Gastroesophageal sphincter (tissue), 4 donors: ENCODE data around the gene DNAH10. TPM values are rescaled to one million over a fixed set of nuclear protein-coding genes. Genes with fewer than 3 reads are reported as not detected.

Source experiments
- ATAC-seq: fragments of 150-250 bp; one replicate; pipeline ENCODE4 v1.9.1; 2016; ENCODE audit warnings: mild to moderate bottlenecking, moderate library complexity
- H3K27ac ChIP-seq, 4 donors: fragments of 200-600 bp; sonication (generic) in 3 of 4; 1 replicate in 3 of 4; 2 replicates in 1 of 4; pipeline ENCODE4 v1.5.1; 2016 to 2019
- H3K27me3 ChIP-seq: fragments of 200-600 bp; sonication (generic); one replicate; pipeline ENCODE4 v1.5.1; 2019
- H3K36me3 ChIP-seq, 2 donors: fragments of 200-600 bp; sonication (generic); one replicate each; pipeline ENCODE4 v1.5.1; 2019; ENCODE audit warnings: control low read depth in 1 of 2
- H3K4me1 ChIP-seq, 3 donors: fragments of 200-600 bp; sonication (generic); 1 replicate in 2 of 3; 2 replicates in 1 of 3; pipeline ENCODE4 v1.5.1; 2016 to 2019; ENCODE audit warnings: control low read depth in 2 of 3
- H3K4me3 ChIP-seq, 2 donors: fragments of 200-600 bp; sonication (generic); one replicate each; pipeline ENCODE4 v1.5.1; 2019; ENCODE audit warnings: mild to moderate bottlenecking in 1 of 2, moderate library complexity in 1 of 2
- H3K9me3 ChIP-seq, 3 donors: fragments of 200-600 bp; sonication (generic); one replicate each; pipeline ENCODE4 v1.5.1; 2017 to 2019; ENCODE audit warnings: control low read depth in 2 of 3
- CTCF ChIP-seq, 4 experiments: fragments of 200-600 bp in 2 of 4; fragments of 450-650 bp in 2 of 4; sonication (generic) in 1 of 4; IDR thresholded peaks; one replicate each; pipeline ENCODE4 v1.5.1; 2017 to 2019; ENCODE audit warnings: antibody characterized with exemption in 4 of 4, mild to moderate bottlenecking in 2 of 4, moderate library complexity in 2 of 4
- EP300 ChIP-seq: sonication (generic); formaldehyde crosslinking; IDR thresholded peaks from one replicate; pipeline ENCODE4 v1.6.1; 2017; ENCODE audit warnings: antibody characterized with exemption, mild to moderate bottlenecking
- POLR2A ChIP-seq, 2 donors: fragments of 450-650 bp; IDR thresholded peaks; one replicate each; pipeline ENCODE4 v1.6.1; 2017; ENCODE audit warnings: antibody characterized with exemption in 2 of 2, mild to moderate bottlenecking in 2 of 2, moderate library complexity in 1 of 2
- POLR2AphosphoS5 ChIP-seq: sonication (generic); formaldehyde crosslinking; IDR thresholded peaks from one replicate; pipeline ENCODE4 v1.6.1; 2017; ENCODE audit warnings: antibody characterized with exemption
- WGBS, 2 donors: methylation state at CpG; one replicate each; pipeline ENCODE4 v1.1.5; 2018; ENCODE audit warnings: low coverage in 1 of 2; 5-methylcytosine and 5-hydroxymethylcytosine counted together
- total RNA-seq, 4 donors: library from RNA; depleted of rRNA; stranded (reverse); fragments of >200 nt; gene quantifications; one replicate each; pipeline ENCODE4 v1.1.0, GENCODE V29; 2016

DNAH10 gene
- total RNA-seq, 4 donors from 2014 or later: not detected

- no peak overlapping the region for H3K27ac ChIP-seq
- H3K9me3 ChIP-seq: no peaks in the 10 kb centered on the region
- ATAC-seq: no peak
- WGBS, 2 donors: 54 to 59% methylated on average over 6 to 8 of the region's 15 CpGs
- H3K27me3 ChIP-seq: peaks cover 44% of the 10 kb centered on the region
- H3K36me3 ChIP-seq: no peaks in the 10 kb centered on the region
- no peak overlapping the region for H3K4me3 ChIP-seq
- no peaks in the 10 kb centered on the region for H3K4me1 ChIP-seq
- TF ChIP-seq CTCF (IDR thresholded peaks at IDR 0.05): no peak
- TF ChIP-seq EP300: no peak
- no peak for TF ChIP-seq POLR2AphosphoS5
Observed at GRCh38 chr12:123891516-123892179, 129.5 kb downstream of the DNAH10 start.

GRCh38 chr12:123892180-123892559 lies 130.1 kb downstream of the DNAH10 start:
- no peak overlapping the region for H3K27ac ChIP-seq
- no peaks in the 10 kb centered on the region for H3K4me1 ChIP-seq
- no peak overlapping the region for H3K4me3 ChIP-seq
- no peaks in the 10 kb centered on the region for H3K36me3 ChIP-seq
- peaks cover 39% of the 10 kb centered on the region for H3K27me3 ChIP-seq
- H3K9me3 ChIP-seq: no peaks in the 10 kb centered on the region
- no peak for ATAC-seq
- 82% methylated on average over 9 of the region's 9 CpGs; no CpG with 5 or more reads in 1 of the 2 donors for WGBS, 2 donors
- no peak for TF ChIP-seq POLR2A (IDR thresholded peaks at IDR 0.05)
- TF ChIP-seq POLR2AphosphoS5: no peak
- TF ChIP-seq EP300: no peak
- no peak for TF ChIP-seq CTCF (IDR thresholded peaks at IDR 0.05)

GRCh38 chr12:123892853-123893252 lies 130.8 kb downstream of the DNAH10 start:
- Histone ChIP-seq H3K4me3 (no peak overlapping the region), H3K9me3 (no peaks in the 10 kb centered on the region), H3K27ac (no peak overlapping the region), H3K4me1 (no peaks in the 10 kb centered on the region), H3K36me3 (no peaks in the 10 kb centered on the region), H3K27me3 (peaks cover 32% of the 10 kb centered on the region)
- no CpG with 5 or more reads among the region's 10 CpGs for WGBS, 2 donors
- no peak for ATAC-seq
- TF ChIP-seq EP300: no peak
- TF ChIP-seq CTCF (IDR thresholded peaks at IDR 0.05): no peak
- TF ChIP-seq POLR2A (IDR thresholded peaks at IDR 0.05): no peak
- TF ChIP-seq POLR2AphosphoS5: no peak

- H3K4me3 ChIP-seq: no peak overlapping the region
- H3K27me3 ChIP-seq: peaks cover 30% of the 10 kb centered on the region
- TF ChIP-seq POLR2AphosphoS5: no peak
- TF ChIP-seq CTCF (IDR thresholded peaks at IDR 0.05): no peak
- no peak for ATAC-seq
- no peaks in the 10 kb centered on the region for H3K4me1 ChIP-seq
- H3K9me3 ChIP-seq: no peaks in the 10 kb centered on the region
- H3K27ac ChIP-seq: no peak overlapping the region
- no peaks in the 10 kb centered on the region for H3K36me3 ChIP-seq
- 57% methylated on average over 3 of the region's 9 CpGs; no CpG with 5 or more reads in 1 of the 2 donors for WGBS, 2 donors
Observed at GRCh38 chr12:123893276-123893675, 131.2 kb downstream of the DNAH10 start.

GRCh38 chr12:123894823-123895345 lies 132.8 kb downstream of the DNAH10 start:
- Histone ChIP-seq H3K36me3 (no peaks in the 10 kb centered on the region), H3K9me3 (no peaks in the 10 kb centered on the region), H3K4me1 (no peaks in the 10 kb centered on the region), H3K4me3 (no peak overlapping the region), H3K27ac (no peak overlapping the region), H3K27me3 (peaks cover 33% of the 10 kb centered on the region)
- ATAC-seq: no peak
- 70 to 80% methylated on average over 4 of the region's 4 CpGs for WGBS, 2 donors
- TF ChIP-seq EP300 (no peak), CTCF (IDR thresholded peaks at IDR 0.05) (no peak), POLR2A (IDR thresholded peaks at IDR 0.05) (no peak), POLR2AphosphoS5 (no peak)
